ENCODE results near the gene ADH6. TPM values are rescaled to one million over a fixed set of nuclear protein-coding genes. Genes with fewer than 3 reads are reported as not detected.

Gene ADH6
- total and polyA plus RNA-seq, 2 of the 13 experiments (the other 11 are each of a cell fraction or from before 2014, with no cell fraction given) = 39.8 to 73.9 TPM

DNA sequence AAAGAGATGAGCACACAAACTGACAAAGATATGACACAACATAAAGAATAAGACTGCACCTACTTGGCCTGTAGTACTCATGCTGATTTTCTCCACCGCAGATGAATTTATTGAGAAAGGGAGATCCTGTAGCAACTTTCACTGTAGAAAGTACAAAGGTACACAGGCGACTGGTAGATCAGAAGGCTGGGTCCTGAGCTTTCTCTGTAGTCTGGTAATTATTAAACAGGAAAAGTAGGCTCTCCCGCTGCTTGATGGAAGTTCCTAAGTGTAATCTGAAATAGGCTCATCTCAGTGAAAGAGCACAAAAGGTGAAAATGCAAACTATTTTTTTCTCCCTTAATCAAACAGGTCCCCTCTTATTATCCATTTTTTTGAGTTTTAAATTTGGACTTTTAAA lies at the start of gene ADH6 (continued):
- TF ChIP-seq EED (CRISPR knock-in tag; IDR thresholded peaks at IDR 0.05) = no peak
- TF ChIP-seq ZMYM2 (CRISPR knock-in tag; IDR thresholded peaks at IDR 0.05) = no peak
- no peak for TF ChIP-seq HOXD1 (CRISPR knock-in tag; IDR thresholded peaks at IDR 0.05)
- TF ChIP-seq SYNCRIP (IDR thresholded peaks at IDR 0.05; ENCODE audit: insufficient read depth, low read depth, low read length) = no peak
- TF ChIP-seq CC2D1A (CRISPR knock-in tag; IDR thresholded peaks at IDR 0.05) = no peak
- TF ChIP-seq SIX1 (CRISPR knock-in tag; IDR thresholded peaks at IDR 0.05; ENCODE audit: borderline replicate concordance) = no peak
- TF ChIP-seq TCF7L2 (IDR thresholded peaks at IDR 0.05; ENCODE audit: low read depth, low read length) = no peak
- no peak for TF ChIP-seq ZNF296 (CRISPR knock-in tag; conservative IDR thresholded peaks at IDR 0.05)
- TF ChIP-seq, protein P1, sequence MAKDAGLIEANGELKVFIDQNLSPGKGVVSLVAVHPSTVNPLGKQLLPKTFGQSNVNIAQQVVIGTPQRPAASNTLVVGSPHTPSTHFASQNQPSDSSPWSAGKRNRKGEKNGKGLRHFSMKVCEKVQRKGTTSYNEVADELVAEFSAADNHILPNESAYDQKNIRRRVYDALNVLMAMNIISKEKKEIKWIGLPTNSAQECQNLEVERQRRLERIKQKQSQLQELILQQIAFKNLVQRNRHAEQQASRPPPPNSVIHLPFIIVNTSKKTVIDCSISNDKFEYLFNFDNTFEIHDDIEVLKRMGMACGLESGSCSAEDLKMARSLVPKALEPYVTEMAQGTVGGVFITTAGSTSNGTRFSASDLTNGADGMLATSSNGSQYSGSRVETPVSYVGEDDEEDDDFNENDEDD (CRISPR knock-in tag; IDR thresholded peaks at IDR 0.05; ENCODE audit: borderline replicate concordance) = no peak; the same call in 1 of the 2 replicates

DNA sequence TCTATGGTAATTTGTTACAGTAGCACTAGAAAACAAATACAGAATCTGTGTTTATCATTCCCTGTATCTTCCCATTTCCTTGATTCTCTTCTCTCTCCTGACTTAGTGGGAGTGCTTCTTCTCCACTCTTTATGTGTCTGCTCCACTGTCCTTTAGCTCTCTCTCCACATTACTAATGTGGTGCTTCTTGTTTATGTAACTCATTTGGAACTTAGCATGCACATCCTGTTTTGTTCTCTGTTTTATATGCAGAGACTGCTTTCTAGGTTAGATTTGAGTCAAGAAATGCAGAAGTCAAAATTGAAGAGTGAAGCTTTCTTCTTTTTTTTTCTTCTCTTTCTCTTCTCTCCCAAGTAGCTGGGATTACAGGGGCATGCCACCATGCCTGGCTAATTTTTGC lies 45.9 kb upstream of the ADH6 start:
- Histone ChIP-seq H4K20me1 (ENCODE audit: insufficient read depth, low read length) (no peaks in the 10 kb centered on the region), H3K4me1 (ENCODE audit: insufficient read depth, low read length) (peaks cover 24% of the 10 kb centered on the region), H3K79me2 (ENCODE audit: insufficient read depth, low read length) (no peaks in the 10 kb centered on the region), H3K36me3 (replicated peaks in 1 of 2; ENCODE audit: control insufficient read depth in 1 of 2, insufficient read depth in 2 of 2, low read length in 2 of 2) (no peaks in the 10 kb centered on the region), H3K9ac (ENCODE audit: insufficient read depth, low read depth, low read length) (no peak overlapping the region), H3K27ac (ENCODE audit: extremely low read length, insufficient read depth, low read length) (no peak overlapping the region), H3K4me2 (ENCODE audit: low read depth, low read length) (no peak overlapping the region), H3K27me3 (ENCODE audit: control insufficient read depth in 1 of 2, insufficient read depth in 2 of 2, low read length in 2 of 2) (no peaks in the 10 kb centered on the region), H3K9me3 (ENCODE audit: low read length) (no peaks in the 10 kb centered on the region; the same call in 1 of the 2 replicates), H2AFZ (ENCODE audit: low read length) (no peak overlapping the region), H3K4me3 (replicated peaks in 1 of 3; ENCODE audit: insufficient read depth in 1 of 3, low read depth in 2 of 3, low read length in 3 of 3) (no peak overlapping the region)
- POLR2A ChIA-PET = no interaction called here
- intact Hi-C loops (cut with micrococcal nuclease; ENCODE audit: unreplicated experiment) = no loop called here
- TF ChIP-seq HMG20B (CRISPR knock-in tag; conservative IDR thresholded peaks at IDR 0.05) (no peak), SMAD9 (CRISPR knock-in tag; IDR thresholded peaks at IDR 0.05) (no peak), DNMT3B (CRISPR knock-in tag; conservative IDR thresholded peaks at IDR 0.05) (no peak)
- TF ChIP-seq, protein P2, sequence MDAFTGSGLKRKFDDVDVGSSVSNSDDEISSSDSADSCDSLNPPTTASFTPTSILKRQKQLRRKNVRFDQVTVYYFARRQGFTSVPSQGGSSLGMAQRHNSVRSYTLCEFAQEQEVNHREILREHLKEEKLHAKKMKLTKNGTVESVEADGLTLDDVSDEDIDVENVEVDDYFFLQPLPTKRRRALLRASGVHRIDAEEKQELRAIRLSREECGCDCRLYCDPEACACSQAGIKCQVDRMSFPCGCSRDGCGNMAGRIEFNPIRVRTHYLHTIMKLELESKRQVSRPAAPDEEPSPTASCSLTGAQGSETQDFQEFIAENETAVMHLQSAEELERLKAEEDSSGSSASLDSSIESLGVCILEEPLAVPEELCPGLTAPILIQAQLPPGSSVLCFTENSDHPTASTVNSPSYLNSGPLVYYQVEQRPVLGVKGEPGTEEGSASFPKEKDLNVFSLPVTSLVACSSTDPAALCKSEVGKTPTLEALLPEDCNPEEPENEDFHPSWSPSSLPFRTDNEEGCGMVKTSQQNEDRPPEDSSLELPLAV (CRISPR knock-in tag; conservative IDR thresholded peaks at IDR 0.05; ENCODE audit: low read depth) = no peak
- ATAC-seq = no peak
- CTCF ChIA-PET (ENCODE audit: low intra/inter-chr PET ratio, low total read pairs) = no interaction called here
- in situ Hi-C loops (cut with HindIII; ENCODE audit: extremely low pct_ligation_motif_present, low pct_unique_long_range_greater_than_20kb) = no loop called here
- no TSS peak for BruUV-seq (replicated peaks)
- DNase-seq (ENCODE audit: low spot score) = no peak
- FAIRE-seq = no peak

All from HepG2 (cell line).